B cell (primary cell): Measurements from ENCODE around the gene SPAAR.

Source experiments
- CTCF ChIP-seq: fragments of 200-600 bp; IDR thresholded peaks from one replicate; pipeline ENCODE4 v1.8.0; 2022; ENCODE audit warnings: antibody characterized with exemption, mild to moderate bottlenecking
- EZH2 ChIP-seq: IDR thresholded peaks from 2 replicates; pipeline ENCODE4 v1.6.1; 2012; ENCODE audit warnings: borderline replicate concordance, low read depth, mild to moderate bottlenecking, moderate library complexity, low read length; ENCODE audit not compliant: insufficient read depth, poor library complexity, severe bottlenecking

DNA sequence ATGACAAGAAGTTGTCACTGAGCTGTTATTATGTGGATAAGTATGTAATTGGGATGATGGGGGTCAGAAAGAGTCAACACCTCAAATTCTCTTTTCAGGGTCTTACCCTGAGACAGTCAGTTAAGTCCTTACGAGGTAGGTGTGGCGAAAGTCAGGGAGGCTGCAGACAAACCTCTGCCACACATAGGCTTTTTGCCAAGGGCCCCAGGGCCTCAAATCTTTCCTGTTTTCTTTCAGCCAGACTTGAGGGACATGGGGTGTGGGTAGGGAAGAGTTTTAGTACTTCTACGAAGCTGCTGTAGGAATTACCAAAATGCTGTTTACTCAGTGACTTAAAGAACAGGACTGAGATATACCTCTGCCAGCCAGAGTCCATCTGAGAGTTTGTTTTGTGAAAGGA lies 34.9 kb downstream of the SPAAR start:
- TF ChIP-seq CTCF (no peak), EZH2 (no peak)
